GM12873 (cell line): Measurements from ENCODE around the gene C17orf50.

ENCODE experiments used
- CTCF ChIP-seq: IDR thresholded peaks from 2 replicates; pipeline ENCODE4 v1.5.1; 2012; ENCODE audit warnings: low read depth, mild to moderate bottlenecking, moderate library complexity, low read length, control low read depth; ENCODE audit not compliant: insufficient read depth; ENCODE audit errors: missing control alignments

Gene C17orf50

GRCh38 chr17:35778641-35779196 lies 18.0 kb downstream of the C17orf50 start:
- TF ChIP-seq CTCF: no peak

GRCh38 chr17:35780950-35781349 lies 20.3 kb downstream of the C17orf50 start:
- TF ChIP-seq CTCF: no peak

- no peak for TF ChIP-seq CTCF
Measured at GRCh38 chr17:35784895-35785294, 24.2 kb downstream of the C17orf50 start.

- TF ChIP-seq CTCF: no peak
Measured at GRCh38 chr17:35786941-35787432, 26.3 kb downstream of the C17orf50 start.

- no peak for TF ChIP-seq CTCF
Measured at GRCh38 chr17:35788477-35789368, 28.0 kb downstream of the C17orf50 start.

- no peak for TF ChIP-seq CTCF
Measured at GRCh38 chr17:35790841-35791240, 30.2 kb downstream of the C17orf50 start.

- TF ChIP-seq CTCF: no peak
Measured at GRCh38 chr17:35791681-35792350, 31.1 kb downstream of the C17orf50 start.
